GM03348 (cell line): ENCODE data around the gene PBX2.
"Not testable (repeated sequence)": the region's sequence is repeated elsewhere in the genome, so short reads cannot be mapped to it uniquely, and the experiment has no call there.

Experiments
- DNase-seq: peaks from one replicate; pipeline ENCODE4 v3.0.0; 2012; ENCODE audit warnings: low spot score

Gene PBX2

GRCh38 chr6:32190054-32190851, at the start of gene PBX2:
Gene PBX2 (minus strand): TSS chr6:32190202. CDS start chr6:32189915, 287 bp downstream.
- DNase-seq, result peak; percentile 86

GRCh38 chr6:32239462-32239861, 49.5 kb upstream of the PBX2 start:
- DNase-seq, result no peak

- DNase-seq, result no peak
These were observed 44.9 kb upstream of the PBX2 start for GRCh38 chr6:32234934-32235333.

GRCh38 chr6:32226434-32226833, 36.4 kb upstream of the PBX2 start:
- no peak for DNase-seq

GRCh38 chr6:32224696-32225095, 34.7 kb upstream of the PBX2 start:
- no peak for DNase-seq

GRCh38 chr6:32223258-32224235, 33.5 kb upstream of the PBX2 start, which contains the start of gene NOTCH4:
Gene NOTCH4 (minus strand): TSS chr6:32224067. CDS start chr6:32223928, 139 bp downstream.
- no peak for DNase-seq

- DNase-seq, result no peak
These were observed 32.6 kb upstream of the PBX2 start for GRCh38 chr6:32222333-32223230.

GRCh38 chr6:32220021-32220420, 30.0 kb upstream of the PBX2 start:
- DNase-seq, result no peak

- no peak for DNase-seq
These were observed 28.2 kb upstream of the PBX2 start for GRCh38 chr6:32218167-32218566.

- no peak for DNase-seq
These were observed 27.0 kb upstream of the PBX2 start for GRCh38 chr6:32216998-32217397.

GRCh38 chr6:32216285-32216684, 26.3 kb upstream of the PBX2 start:
- DNase-seq, result no peak

GRCh38 chr6:32215617-32216016, 25.6 kb upstream of the PBX2 start:
- DNase-seq, result no peak

- no peak for DNase-seq
These were observed 24.1 kb upstream of the PBX2 start for GRCh38 chr6:32214126-32214525.

- DNase-seq, result no peak
These were observed 23.6 kb upstream of the PBX2 start for GRCh38 chr6:32213649-32214048.

GRCh38 chr6:32212076-32212760, 22.2 kb upstream of the PBX2 start:
- no peak for DNase-seq

- not testable (repeated sequence) for DNase-seq
These were observed 21.4 kb upstream of the PBX2 start for GRCh38 chr6:32211432-32211831.

- no peak for DNase-seq
These were observed 20.2 kb upstream of the PBX2 start for GRCh38 chr6:32210191-32210601.

GRCh38 chr6:32208996-32209395, 19.0 kb upstream of the PBX2 start:
- no peak for DNase-seq

- no peak for DNase-seq
These were observed 14.3 kb upstream of the PBX2 start for GRCh38 chr6:32204268-32204715.

GRCh38 chr6:32203426-32204267, 13.6 kb upstream of the PBX2 start:
- DNase-seq, result no peak
